Ectodermal cell (in vitro differentiated cells): ENCODE measurements around the gene MEF2D.

Experiments
- H3K27ac ChIP-seq: 2 replicates; pipeline ENCODE4 v1.7.0; 2013; ENCODE audit warnings: mild to moderate bottlenecking, low read depth, low read length; ENCODE audit not compliant: insufficient read depth, poor library complexity, severe bottlenecking
- H3K27me3 ChIP-seq: 2 replicates; pipeline ENCODE4 v1.7.0; 2013; ENCODE audit warnings: mild to moderate bottlenecking, low read length; ENCODE audit not compliant: insufficient read depth, control insufficient read depth, poor library complexity, severe bottlenecking
- H3K36me3 ChIP-seq: one replicate; pipeline ENCODE4 v1.7.0; 2013; ENCODE audit warnings: low read length; ENCODE audit not compliant: control insufficient read depth, insufficient read depth
- H3K4me1 ChIP-seq: one replicate; pipeline ENCODE4 v1.7.0; 2013; ENCODE audit warnings: low read length; ENCODE audit not compliant: control insufficient read depth, insufficient read depth
- H3K4me3 ChIP-seq: 2 replicates; pipeline ENCODE4 v1.7.0; 2013; ENCODE audit warnings: low read depth, low read length, control low read depth; ENCODE audit not compliant: insufficient read depth
- H3K9me3 ChIP-seq: 2 replicates; pipeline ENCODE4 v1.7.0; 2013; ENCODE audit warnings: mild to moderate bottlenecking, low read length, moderate library complexity; ENCODE audit not compliant: control insufficient read depth
- WGBS, 2 experiments: methylation state at CpG; one replicate each; pipeline ENCODE4 v1.1.7; 2013; ENCODE audit warnings: missing lambda C conversion rate in 2 of 2; 5-methylcytosine and 5-hydroxymethylcytosine counted together

MEF2D gene

DNA sequence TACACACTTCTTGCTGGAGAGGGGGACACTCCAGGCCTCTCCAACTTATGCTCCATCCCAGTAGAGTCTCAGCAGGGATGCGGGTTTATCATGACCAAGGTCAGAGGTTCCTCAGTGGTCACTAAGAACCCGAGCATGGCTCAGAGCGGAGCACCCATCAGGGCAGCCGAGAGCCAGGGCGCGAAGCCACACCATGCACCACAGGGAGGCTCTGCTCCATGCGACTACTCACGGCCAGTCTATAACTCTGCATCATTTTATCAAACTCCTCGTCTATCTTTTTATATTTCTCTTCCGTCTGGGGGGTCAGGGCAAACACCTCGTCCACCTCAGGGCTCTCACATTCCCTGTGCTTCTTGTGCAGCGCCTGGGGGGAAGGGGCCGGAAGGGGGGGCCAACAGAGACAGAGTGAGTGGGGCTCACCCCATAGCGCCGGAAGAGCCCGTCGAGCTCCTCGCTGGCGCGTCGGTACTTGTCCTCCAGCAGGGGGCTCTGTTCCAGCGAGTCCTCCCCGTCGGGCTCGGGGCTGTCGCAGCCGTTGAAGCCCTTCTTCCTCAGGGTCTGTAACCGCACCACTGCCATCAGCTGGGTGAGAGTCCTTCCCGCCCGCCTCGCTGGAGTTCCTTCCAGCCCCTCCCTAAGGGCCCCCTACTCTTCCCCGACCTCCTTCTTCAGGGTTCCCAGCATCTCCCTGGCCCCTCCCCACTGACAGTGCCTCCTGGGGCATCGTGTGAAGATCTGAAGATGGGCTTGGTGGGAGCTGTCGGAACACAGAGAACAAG is 20.0 kb downstream of the MEF2D start:
- Histone ChIP-seq H3K4me1 (no peaks in the 10 kb centered on the region), H3K9me3 (no peaks in the 10 kb centered on the region), H3K27me3 (no peaks in the 10 kb centered on the region), H3K4me3 (no peak overlapping the region), H3K27ac (no peak overlapping the region), H3K36me3 (peaks cover 6% of the 10 kb centered on the region)
- WGBS, 2 experiments, result 43% methylated on average over 34 of the region's 34 CpGs

DNA sequence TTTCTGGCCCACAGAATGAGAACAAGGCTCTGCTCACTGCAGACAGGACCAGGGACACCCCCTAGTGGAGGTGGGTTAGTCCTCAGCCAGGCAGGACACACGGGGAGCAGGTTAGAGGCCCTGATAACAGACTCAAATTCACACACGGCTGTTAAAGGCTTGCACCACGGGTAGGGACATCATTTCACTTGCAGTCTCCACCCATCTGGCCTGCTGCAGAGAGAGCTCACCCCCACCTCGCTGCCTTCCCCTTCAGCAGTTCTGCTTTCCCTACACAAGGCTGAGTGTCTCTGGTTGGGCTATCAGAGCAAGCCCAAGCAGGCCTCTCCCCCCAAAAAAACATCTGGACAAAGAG is 20.6 kb downstream of the MEF2D start:
- Histone ChIP-seq H3K27me3 (no peaks in the 10 kb centered on the region), H3K9me3 (no peaks in the 10 kb centered on the region), H3K4me1 (no peaks in the 10 kb centered on the region), H3K36me3 (peaks cover 9% of the 10 kb centered on the region), H3K4me3 (no peak overlapping the region), H3K27ac (no peak overlapping the region)
- 74 to 76% methylated on average over 4 of the region's 4 CpGs for WGBS, 2 experiments

- H3K9me3 ChIP-seq, result no peaks in the 10 kb centered on the region
- H3K27me3 ChIP-seq, result no peaks in the 10 kb centered on the region
- H3K4me3 ChIP-seq, result no peak overlapping the region
- no peaks in the 10 kb centered on the region for H3K4me1 ChIP-seq
- WGBS, 2 experiments, result 93 to 94% methylated on average over 14 of the region's 15 CpGs
- peaks cover 9% of the 10 kb centered on the region for H3K36me3 ChIP-seq
- H3K27ac ChIP-seq, result no peak overlapping the region
Measured at GRCh38 chr1:156479093-156480015, 21.2 kb downstream of the MEF2D start.

- Histone ChIP-seq H3K9me3 (no peaks in the 10 kb centered on the region), H3K36me3 (peaks cover 13% of the 10 kb centered on the region), H3K4me1 (no peaks in the 10 kb centered on the region), H3K27me3 (no peaks in the 10 kb centered on the region), H3K27ac (no peak overlapping the region), H3K4me3 (no peak overlapping the region)
- WGBS, 2 experiments, result 95 to 96% methylated on average over 8 of the region's 8 CpGs
Measured at GRCh38 chr1:156478250-156478627, 22.3 kb downstream of the MEF2D start.

- H3K9me3 ChIP-seq, result no peaks in the 10 kb centered on the region
- H3K4me1 ChIP-seq, result no peaks in the 10 kb centered on the region
- H3K36me3 ChIP-seq, result peaks cover 13% of the 10 kb centered on the region
- no peak overlapping the region for H3K27ac ChIP-seq
- H3K4me3 ChIP-seq, result no peak overlapping the region
- 92 to 96% methylated on average over 2 to 3 of the region's 3 CpGs for WGBS, 2 experiments
- no peaks in the 10 kb centered on the region for H3K27me3 ChIP-seq
Measured at GRCh38 chr1:156477526-156478249, 22.9 kb downstream of the MEF2D start.

GRCh38 chr1:156476501-156477298 is 23.9 kb downstream of the MEF2D start:
- Histone ChIP-seq H3K27me3 (no peaks in the 10 kb centered on the region), H3K36me3 (peaks cover 7% of the 10 kb centered on the region), H3K27ac (no peak overlapping the region), H3K4me3 (no peak overlapping the region), H3K9me3 (no peaks in the 10 kb centered on the region), H3K4me1 (no peaks in the 10 kb centered on the region)
- 60 to 63% methylated on average over 8 of the region's 8 CpGs for WGBS, 2 experiments

DNA sequence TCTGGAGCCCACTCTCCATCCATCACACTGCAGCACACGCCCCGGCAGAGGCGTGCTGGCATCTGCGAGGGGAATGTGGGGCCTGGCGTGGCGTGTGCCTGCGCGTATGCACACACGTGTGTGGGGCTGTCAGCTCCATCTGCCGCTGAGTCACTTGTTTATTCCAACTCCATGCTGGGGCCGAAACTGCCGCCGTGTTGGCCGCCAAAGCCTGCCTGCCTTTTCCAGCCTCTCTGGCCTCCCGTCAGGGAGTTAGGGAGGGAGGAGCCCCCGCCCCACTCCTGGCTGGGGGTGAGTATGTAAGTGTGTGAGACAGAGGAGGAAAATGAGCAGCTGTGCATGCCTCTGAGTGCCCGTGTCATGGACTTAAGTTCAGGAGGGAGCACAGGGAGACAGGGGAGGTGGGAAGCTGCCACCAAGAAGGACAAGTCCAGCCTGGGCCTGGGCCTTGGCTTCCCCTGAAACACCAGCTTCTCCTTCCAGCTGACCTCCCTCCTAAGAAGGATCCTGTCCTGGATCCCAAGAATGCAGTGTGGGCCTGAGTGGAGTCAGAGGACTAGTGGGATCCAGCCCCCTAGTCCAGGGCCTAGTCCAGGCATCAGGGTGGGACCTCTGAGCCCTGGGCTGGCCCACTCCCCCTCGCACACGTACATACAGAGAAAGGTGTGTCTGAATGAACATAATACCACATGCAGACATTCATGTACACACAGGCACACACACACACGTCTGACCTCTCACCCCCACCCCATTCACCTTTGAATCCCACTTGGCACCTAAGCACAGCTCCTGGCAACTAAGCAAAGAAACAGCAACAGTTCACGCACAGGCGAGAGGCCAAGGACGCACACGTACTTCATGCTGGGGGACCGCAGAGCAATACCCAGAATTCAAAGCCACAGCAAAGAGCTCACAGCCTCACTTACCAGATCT is 24.7 kb downstream of the MEF2D start:
- Histone ChIP-seq H3K36me3 (peaks cover 7% of the 10 kb centered on the region), H3K27ac (no peak overlapping the region), H3K27me3 (no peaks in the 10 kb centered on the region), H3K4me1 (no peaks in the 10 kb centered on the region), H3K9me3 (no peaks in the 10 kb centered on the region), H3K4me3 (no peak overlapping the region)
- 93 to 94% methylated on average over 25 of the region's 25 CpGs for WGBS, 2 experiments

DNA sequence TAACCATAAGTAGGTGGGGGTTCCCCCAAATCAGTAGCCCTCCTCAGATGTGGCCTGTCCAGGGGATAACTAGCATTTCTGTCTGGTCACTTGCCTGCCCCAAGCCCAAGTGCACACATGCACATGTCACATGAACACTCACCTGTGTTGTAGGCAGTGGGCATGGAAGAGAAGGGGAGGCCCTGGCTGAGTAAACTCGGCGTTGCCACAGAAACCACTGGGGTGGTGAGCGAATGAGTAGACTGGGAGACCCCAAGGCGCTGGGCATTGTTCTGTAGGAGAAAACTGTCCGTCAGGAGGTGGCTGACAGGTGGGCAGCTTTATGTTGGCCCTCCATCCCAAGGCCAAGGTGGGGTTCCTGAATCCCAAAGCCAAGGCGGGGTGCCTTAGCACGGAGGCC is 25.6 kb downstream of the MEF2D start:
- Histone ChIP-seq H3K4me3 (no peak overlapping the region), H3K9me3 (no peaks in the 10 kb centered on the region), H3K27ac (no peak overlapping the region), H3K36me3 (peaks cover 7% of the 10 kb centered on the region), H3K27me3 (no peaks in the 10 kb centered on the region), H3K4me1 (no peaks in the 10 kb centered on the region)
- 95 to 97% methylated on average over 7 of the region's 7 CpGs for WGBS, 2 experiments
